Measurements from ENCODE around the gene DSG4. TPM values are rescaled to one million over a fixed set of nuclear protein-coding genes. Genes with fewer than 3 reads are reported as not detected.

The DSG4 gene
- total RNA-seq, 6 donors from 2014 or later, result not detected

- TF ChIP-seq POLR2AphosphoS5 (IDR thresholded peaks at IDR 0.05) (no peak), CTCF (IDR thresholded peaks at IDR 0.05) (no peak), POLR2A (IDR thresholded peaks at IDR 0.05) (no peak), EP300 (IDR thresholded peaks at IDR 0.05) (no peak)
These were observed 49.4 kb downstream of the DSG4 start for GRCh38 chr18:31426021-31426420.

GRCh38 chr18:31426871-31427406 is 50.4 kb downstream of the DSG4 start:
- TF ChIP-seq CTCF (IDR thresholded peaks at IDR 0.05), result no peak
- TF ChIP-seq POLR2A (IDR thresholded peaks at IDR 0.05), result no peak
- TF ChIP-seq POLR2AphosphoS5 (IDR thresholded peaks at IDR 0.05), result no peak
- TF ChIP-seq EP300 (IDR thresholded peaks at IDR 0.05), result no peak
- ATAC-seq (ENCODE audit: low FRiP score in 2 of 2) (no peak), DNase-seq (no peak)
- Histone ChIP-seq H3K27ac (no peak overlapping the region), H3K4me1 (no peaks in the 10 kb centered on the region), H3K4me3 (no peak overlapping the region), H3K27me3 (no peaks in the 10 kb centered on the region), H3K36me3 (no peaks in the 10 kb centered on the region), H3K9me3 (no peaks in the 10 kb centered on the region)
- 69 to 73% methylated on average over 5 of the region's 5 CpGs for WGBS, 2 donors

More at GRCh38 chr18:31426021-31426420, 49.4 kb downstream of the DSG4 start:
- Histone ChIP-seq H3K27ac (no peak overlapping the region), H3K4me1 (no peaks in the 10 kb centered on the region), H3K27me3 (no peaks in the 10 kb centered on the region), H3K4me3 (no peak overlapping the region), H3K36me3 (no peaks in the 10 kb centered on the region), H3K9me3 (no peaks in the 10 kb centered on the region)
- DNase-seq, result no peak
- 81 to 84% methylated on average over 2 of the region's 2 CpGs for WGBS, 2 donors
- ATAC-seq (ENCODE audit: low FRiP score in 2 of 2), result no peak

GRCh38 chr18:31428211-31428610 is 51.6 kb downstream of the DSG4 start:
- H3K4me1 ChIP-seq, result no peaks in the 10 kb centered on the region
- H3K27ac ChIP-seq, result no peak overlapping the region
- H3K4me3 ChIP-seq, result no peak overlapping the region
- no peak for ATAC-seq (ENCODE audit: low FRiP score in 2 of 2)
- 88 to 90% methylated on average over 1 of the region's 1 CpG for whole genome bisulfite sequencing, 2 donors
- DNase-seq, result no peak
- TF ChIP-seq CTCF (IDR thresholded peaks at IDR 0.05) (no peak), EP300 (IDR thresholded peaks at IDR 0.05) (no peak), POLR2AphosphoS5 (IDR thresholded peaks at IDR 0.05) (no peak), POLR2A (IDR thresholded peaks at IDR 0.05) (no peak)
- H3K36me3 ChIP-seq, result no peaks in the 10 kb centered on the region
- H3K9me3 ChIP-seq, result no peaks in the 10 kb centered on the region
- no peaks in the 10 kb centered on the region for H3K27me3 ChIP-seq

GRCh38 chr18:31429623-31430022 is 53.0 kb downstream of the DSG4 start:
- no peaks in the 10 kb centered on the region for H3K27me3 ChIP-seq
- 47 to 49% methylated on average over 2 of the region's 2 CpGs for WGBS, 2 donors
- no peak for DNase-seq
- H3K4me1 ChIP-seq, result no peaks in the 10 kb centered on the region
- H3K36me3 ChIP-seq, result no peaks in the 10 kb centered on the region
- TF ChIP-seq POLR2A (IDR thresholded peaks at IDR 0.05) (no peak), POLR2AphosphoS5 (IDR thresholded peaks at IDR 0.05) (no peak), EP300 (IDR thresholded peaks at IDR 0.05) (no peak), CTCF (IDR thresholded peaks at IDR 0.05) (no peak)
- H3K4me3 ChIP-seq, result no peak overlapping the region
- H3K27ac ChIP-seq, result no peak overlapping the region
- no peaks in the 10 kb centered on the region for H3K9me3 ChIP-seq
- ATAC-seq (ENCODE audit: low FRiP score in 2 of 2), result no peak

- WGBS, 2 donors, result 72 to 74% methylated on average over 4 of the region's 4 CpGs
- TF ChIP-seq POLR2A (IDR thresholded peaks at IDR 0.05) (no peak), POLR2AphosphoS5 (IDR thresholded peaks at IDR 0.05) (no peak), CTCF (IDR thresholded peaks at IDR 0.05) (no peak), EP300 (IDR thresholded peaks at IDR 0.05) (no peak)
- Histone ChIP-seq H3K4me1 (no peaks in the 10 kb centered on the region), H3K27ac (no peak overlapping the region), H3K36me3 (no peaks in the 10 kb centered on the region), H3K4me3 (no peak overlapping the region), H3K9me3 (no peaks in the 10 kb centered on the region), H3K27me3 (no peaks in the 10 kb centered on the region)
- ATAC-seq (ENCODE audit: low FRiP score in 2 of 2) (no peak), DNase-seq (no peak)
These were observed 53.5 kb downstream of the DSG4 start for GRCh38 chr18:31430072-31430471.

Measured in upper lobe of left lung (tissue), 6 donors.